HG03575 (cell line): ENCODE results near the gene FRYL.
"Not testable (repeated sequence)": the region's sequence is repeated elsewhere in the genome, so short reads cannot be mapped to it uniquely, and the experiment has no call there.

ENCODE experiments used
- ATAC-seq: cut with Tn5 transposase; IDR thresholded peaks from one replicate; pipeline ENCODE4 v1.9.1; 2021; ENCODE audit not compliant: unreplicated experiment, insufficient number of reproducible peaks, low FRiP score; ENCODE audit errors: extremely low read depth

Gene FRYL

DNA sequence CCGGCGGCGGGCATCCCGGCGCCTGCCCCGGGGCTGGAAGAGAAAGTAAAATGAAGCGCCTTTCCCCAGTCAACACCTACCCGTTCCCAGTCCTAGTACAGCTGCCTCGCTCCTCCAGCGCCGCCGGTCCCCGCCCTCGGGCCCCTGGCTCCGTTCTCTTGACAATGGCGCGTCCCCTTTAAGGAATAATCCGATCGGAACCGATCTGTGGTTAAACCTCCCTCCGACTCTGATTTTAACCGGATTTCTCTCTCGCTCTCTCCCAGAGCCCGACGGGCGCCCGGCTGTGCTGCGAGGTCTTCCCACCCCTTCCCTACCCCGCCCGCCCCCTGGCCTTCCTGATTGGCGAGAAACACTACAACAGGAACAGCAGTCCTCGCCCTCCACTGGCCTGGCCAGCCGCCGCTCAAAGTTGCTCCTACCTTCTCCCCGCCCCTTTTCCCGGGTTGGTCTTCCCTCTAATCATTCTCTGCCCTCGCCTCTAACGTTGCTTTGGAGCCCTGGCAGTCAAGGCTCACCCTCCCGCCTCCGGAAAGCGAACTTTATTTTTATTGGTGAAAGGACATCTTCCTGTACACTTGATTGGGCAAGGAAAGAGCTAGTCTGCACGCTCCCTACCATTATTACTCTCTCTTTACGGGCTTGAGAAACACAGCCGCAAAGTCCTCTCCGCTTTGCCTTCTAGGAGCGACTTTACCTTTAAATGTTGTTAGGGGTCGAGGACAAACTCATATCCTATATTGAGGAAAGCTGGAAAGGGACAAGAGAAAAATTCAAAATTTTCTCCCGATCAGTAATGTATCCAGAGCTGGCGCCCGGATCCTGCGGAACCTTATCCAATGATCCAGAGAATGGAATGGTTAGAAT, at the start of gene FRYL:
Gene FRYL (minus strand): TSS at position 282 of the 867 bp plus-strand sequence. CDS start 145,869 bp downstream, outside the sequence.
- ATAC-seq: peak; percentile 89

DNA sequence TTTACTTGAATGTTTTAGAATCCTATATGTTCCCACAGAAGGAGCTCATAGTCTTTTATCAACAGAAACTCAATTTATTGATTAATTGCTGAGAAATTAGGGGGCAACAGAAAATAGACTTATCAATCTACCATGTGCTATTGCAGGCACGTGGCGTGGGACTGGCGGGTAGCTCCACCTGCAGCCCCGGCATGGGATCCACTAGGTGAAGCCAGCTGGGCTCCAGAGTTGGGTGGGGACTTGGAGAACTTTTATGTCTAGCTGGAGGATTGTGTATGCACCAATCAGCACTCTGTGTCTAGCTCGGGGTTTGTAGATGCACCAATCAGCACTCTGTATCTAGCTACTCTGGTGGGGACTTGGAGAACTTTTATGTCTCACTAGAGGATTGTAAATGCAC, 47.5 kb upstream of the FRYL start:
- no peak for ATAC-seq

DNA sequence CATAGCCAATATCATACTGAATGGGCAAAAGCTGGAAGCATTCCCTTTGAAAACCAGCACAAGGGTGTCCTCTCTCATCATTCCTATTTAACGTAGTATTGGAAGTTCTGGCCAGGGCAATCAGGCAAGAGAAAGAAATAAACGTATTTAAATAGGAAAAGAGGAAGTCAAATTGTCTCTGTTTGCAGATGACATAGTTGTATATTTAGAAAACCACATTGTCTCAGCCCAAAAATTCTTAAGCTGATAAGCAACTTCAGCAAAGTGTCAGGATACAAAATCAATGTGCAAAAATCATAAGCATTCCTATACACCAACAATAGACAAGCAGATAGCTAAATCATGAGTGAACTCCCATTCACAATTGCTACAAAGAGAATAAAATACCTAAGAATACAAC, 41.4 kb upstream of the FRYL start:
- not testable (repeated sequence) for ATAC-seq

DNA sequence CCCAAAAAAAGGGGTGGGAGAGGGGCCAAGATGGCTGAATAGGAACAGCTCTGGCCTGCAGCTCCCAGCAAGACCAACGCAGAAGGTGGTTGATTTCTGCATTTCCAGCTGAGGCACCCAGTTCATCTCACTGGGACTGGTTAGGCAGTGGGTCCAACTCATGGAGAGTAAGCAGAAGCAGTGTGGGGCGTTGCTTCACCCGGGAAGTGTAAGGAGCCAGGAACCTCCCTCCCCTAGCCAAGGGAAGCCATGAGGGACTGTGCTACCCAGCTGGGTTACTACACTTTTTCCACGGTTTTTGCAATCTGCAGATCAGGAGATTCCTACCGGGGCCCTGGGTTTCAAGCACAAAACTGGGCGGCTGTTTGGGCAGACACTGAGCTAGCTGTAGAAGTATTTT, 36.9 kb upstream of the FRYL start:
- no peak for ATAC-seq

DNA sequence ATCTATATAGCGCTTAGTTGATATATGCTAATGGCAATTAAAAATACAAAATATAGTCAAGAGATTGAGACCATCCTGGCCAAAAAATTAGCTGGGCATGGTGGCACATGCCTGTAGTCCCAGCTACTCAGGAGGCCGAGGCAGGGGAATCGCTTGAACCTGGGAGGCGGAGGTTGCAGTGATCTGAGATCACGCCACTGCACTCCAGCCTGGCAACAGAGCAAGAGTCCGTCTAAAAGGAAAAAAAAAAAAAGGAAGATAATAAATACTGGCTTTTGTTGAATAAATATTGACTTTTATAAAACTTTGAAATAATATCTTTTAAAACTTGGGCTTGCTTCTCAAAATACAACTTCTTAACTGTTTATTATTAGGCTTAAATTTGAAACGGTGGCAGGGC, 36.2 kb upstream of the FRYL start:
- ATAC-seq: not testable (repeated sequence)

DNA sequence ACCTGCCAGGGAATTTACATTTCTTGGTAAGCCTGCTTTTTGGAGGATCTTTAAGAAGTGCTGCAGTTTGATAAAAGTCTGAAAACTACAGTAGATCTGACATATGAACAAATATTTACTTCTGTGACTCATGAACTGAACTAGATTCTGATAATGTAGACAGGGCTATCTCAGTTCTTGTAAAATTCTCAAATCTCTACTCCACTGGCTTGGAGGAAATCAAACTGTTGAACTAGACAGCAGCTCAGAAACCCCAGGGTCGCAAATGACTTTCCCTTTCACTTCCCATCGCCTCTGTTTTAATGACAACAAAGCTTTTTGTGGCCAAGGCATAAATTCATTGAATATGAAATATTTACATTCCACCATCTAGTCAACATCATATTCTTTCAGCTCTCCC, 35.4 kb upstream of the FRYL start:
- ATAC-seq: no peak

DNA sequence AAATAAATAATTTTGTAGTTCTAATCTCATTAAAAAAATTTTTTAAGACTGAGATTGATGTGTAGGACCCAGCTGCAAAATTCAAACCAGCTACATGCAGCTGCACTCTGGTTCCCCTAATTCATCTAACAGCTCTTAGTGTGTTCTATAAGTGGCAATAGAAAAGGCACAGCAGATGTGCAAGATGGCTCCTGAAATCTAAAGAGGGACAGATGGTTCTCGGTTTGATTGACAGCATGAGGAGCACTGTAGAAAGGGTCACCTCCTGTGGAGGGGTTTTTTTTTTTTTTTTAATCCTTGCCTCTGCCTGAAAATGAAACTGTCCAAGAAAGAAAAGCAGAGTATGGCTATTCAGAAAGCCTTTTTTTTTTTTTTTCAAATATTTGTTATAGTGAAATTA, 33.9 kb upstream of the FRYL start:
- peak; percentile 61 for ATAC-seq

DNA sequence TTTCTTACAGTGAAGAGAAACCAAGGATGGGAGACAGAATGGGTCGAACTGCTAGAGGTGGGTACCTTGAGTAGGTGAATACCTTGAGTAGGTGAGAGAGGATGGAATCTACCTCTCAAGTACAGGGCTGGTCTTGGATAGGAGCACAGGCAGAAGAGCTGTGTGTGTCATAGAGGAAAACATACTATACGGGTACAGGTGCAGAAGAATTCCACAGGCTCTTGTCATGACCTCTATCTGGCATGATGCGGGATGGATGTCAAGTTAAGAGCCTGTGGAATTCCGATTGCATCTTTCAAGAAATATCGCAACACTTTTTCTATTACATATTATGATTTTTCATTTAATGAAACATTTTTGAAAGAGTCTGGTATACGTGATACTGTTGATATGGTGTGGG, 32.8 kb upstream of the FRYL start:
- no peak for ATAC-seq

DNA sequence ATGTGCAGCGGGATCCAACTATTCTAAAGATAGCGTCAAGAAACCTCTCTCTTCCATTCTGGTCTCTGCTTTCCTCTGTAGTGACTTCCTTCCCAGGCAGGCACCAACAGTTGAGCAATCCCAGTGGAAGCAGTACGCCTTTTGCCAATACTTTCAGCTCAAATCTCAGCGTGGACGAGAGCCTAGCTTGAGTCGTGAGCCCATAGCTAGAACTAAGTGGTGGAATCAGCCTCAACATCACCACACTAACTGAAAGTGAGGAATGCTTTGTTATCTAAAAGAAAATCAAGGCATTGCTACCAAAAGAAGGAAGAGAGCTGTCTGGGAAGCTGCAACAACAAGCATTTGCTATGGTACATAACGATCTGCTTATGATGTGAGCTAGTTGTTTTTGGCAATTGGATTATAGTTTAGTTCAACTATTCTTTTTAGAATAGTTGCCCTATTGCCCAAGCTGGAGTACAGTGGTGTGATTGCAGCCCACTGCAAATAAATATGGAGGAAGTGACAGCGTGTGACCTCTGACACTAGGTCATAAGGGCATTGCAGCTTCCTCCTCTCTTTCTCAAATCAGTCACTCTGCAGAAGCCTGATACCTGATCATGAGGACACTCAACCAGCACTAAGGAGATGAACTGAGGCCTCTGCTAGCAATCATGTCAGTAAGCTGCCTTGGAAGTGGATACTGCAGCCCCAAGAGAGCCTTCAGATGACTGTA, 24.7 kb upstream of the FRYL start:
- ATAC-seq: no peak

DNA sequence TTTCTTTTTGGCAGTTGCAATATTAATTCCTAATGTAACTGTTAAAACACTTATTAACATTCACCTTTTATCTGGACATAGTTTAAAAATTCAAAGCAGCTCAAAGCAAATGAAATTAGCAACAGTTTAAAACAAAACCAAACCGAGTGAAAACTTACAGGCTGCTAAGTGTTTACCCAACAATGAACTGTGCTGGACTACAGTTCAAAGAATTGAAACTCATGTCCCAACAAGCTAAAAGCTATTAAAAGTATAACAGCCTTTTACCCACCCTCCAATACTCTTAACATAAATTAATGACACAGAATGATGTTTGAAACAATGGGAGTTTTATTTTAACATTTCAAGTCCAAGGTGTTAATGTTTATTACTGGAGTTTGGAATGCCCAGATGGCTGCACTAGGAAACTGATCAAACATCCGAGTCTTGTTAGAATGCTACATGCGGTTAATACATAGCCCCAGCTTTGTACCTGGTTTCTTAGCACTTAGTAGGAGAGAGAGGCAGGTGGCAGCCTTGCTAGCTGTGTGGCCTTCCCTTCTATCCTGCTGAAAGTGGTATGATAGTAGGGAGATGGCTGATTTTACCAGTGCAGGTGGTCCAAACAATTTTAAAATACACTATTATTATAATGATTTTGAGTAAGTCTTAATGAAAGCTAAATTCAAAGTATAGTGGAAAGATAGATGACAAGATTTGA, 21.1 kb upstream of the FRYL start:
- ATAC-seq: no peak

DNA sequence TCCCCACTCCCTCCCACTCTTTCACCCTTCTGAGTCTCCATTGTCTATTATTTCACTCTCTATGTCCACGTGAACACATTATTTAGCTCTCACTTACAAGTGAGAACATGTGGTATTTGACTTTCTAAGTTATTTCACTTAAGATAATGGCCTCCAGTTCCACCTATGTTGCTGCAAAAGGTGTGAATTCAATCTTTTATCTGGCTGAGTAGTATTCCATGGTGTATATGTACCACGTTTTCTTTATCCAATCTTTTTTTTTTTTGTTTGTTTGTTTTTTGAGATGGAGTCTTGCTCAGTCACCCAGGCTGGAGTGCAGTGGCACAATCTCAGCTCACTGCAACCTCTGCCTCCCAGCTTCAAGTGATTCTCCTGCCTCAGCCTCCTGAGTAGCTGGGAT, 20.1 kb upstream of the FRYL start:
- ATAC-seq: not testable (repeated sequence)

DNA sequence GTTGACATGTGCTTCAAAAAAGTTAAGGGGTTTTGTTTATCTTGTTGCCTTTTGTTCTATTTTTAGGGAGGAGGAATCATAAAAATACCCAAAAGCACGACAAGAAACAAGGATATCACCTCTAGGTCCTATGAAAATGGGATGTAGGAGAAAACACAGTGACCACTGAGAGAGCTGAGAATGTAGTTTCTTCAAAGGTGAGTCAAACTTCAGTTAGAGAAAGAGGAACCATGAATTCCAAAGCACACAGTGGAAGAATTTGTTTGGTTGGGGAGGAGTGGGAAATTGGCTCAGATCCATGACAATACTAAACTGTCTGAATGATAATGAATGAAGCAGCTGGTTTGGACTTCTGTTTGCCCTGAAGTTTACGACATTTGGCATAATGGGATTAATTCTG, 19.1 kb upstream of the FRYL start:
- no peak for ATAC-seq

DNA sequence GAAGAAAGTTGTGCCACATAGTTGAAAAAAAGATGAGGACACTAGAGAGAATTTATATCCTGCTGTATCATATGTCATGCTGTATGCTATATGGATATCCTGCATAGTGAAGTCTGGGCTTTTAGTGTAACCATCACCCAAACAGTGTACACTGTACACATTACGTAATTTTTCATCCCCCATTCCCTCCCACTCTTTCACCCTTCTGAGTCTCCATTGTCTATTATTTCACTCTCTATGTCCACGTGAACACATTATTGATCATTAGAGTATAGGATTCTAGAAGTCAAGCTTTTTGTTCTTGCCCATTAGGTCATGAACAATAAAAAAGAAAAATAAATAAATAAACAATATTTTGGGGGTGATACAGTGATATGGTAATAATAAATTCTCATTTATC, 18.0 kb upstream of the FRYL start:
- ATAC-seq: no peak

DNA sequence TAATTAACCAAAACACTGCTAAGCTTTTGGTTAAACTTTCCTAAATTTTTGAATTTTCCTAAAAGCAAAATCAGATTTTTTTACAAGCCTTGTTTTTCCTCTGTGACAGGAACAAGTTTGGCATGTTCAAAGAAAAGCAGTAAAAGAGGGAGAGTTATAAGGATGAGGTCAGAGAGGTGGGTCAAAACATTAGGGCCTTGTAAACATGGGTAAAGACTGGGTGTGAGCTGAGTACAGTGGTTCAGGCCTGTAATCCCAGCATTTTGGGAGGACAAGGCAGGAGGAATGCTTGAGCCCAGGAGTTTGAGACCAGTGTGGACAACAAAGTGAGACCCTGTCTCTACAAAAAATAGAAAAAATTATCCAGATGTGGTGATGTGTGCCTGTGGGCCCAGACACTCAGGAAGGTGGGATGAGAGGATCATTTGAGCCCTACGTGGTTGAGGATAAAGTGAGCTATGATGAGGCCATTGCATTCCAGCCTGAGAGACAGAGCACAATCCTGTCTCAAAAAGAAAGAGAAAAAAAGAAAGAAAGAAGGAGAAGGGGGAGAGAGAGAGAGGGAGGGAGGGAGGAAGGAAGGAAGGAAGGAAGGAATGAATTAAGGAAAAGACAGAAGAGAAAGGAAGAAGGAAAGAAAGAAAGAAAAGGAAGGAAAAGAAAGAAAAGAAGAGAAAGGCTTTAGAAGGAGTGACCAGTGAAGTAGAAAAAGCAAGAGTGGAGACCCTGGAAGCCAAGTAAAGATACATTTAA, 17.0 kb upstream of the FRYL start:
- no peak for ATAC-seq

DNA sequence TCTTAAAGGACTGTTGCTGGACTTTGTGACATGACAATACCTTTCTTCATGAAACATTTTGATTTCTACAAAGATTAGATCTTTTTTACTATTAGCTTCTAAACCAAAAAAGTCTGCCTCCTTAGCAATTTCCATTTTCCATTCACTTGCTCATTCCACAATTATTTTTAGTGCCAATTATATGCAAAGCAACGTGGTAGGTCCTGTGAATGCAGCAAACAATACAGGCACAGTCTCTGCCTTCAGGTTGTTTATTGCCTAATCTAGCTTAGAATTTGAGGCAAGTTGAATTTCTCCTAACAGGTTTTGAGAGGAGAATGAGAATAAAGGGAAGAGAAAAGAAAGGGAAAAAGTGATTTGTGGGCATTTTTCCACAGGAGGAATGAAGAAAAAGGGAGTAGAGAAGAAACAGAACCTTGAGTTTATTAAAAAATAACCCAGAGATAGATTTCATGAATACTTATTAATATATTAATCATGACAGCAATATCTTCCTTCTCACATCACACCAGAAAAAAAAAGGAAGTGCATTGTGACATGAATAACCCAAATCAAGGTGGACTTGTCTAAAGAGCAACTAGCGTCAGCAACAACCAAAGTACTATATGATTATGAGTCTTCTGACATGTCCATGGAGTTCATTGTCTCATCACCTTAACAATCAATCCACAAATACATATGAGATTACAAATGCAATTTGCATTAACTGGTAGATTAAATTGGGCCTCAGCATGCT, 16.3 kb upstream of the FRYL start:
- ATAC-seq: no peak

DNA sequence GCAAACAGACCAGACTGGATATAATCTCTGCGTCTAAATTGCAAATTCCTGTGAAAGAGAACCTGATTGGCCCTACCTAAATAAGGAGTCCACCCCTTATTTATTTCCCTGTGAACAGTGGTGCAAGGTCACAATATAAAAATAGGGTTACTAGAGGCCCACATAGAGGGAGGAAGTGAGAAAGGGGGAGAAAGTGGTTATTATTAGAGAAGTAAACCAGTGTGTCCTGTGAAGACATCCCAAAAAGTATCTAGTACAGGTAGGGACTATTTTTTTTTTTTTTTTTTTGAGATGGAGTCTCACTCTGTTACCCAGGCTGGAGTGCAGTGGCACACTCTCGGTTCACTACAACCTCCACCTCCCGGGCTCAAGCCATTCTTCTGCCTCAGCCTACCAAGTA, 15.0 kb upstream of the FRYL start:
- ATAC-seq: no peak

DNA sequence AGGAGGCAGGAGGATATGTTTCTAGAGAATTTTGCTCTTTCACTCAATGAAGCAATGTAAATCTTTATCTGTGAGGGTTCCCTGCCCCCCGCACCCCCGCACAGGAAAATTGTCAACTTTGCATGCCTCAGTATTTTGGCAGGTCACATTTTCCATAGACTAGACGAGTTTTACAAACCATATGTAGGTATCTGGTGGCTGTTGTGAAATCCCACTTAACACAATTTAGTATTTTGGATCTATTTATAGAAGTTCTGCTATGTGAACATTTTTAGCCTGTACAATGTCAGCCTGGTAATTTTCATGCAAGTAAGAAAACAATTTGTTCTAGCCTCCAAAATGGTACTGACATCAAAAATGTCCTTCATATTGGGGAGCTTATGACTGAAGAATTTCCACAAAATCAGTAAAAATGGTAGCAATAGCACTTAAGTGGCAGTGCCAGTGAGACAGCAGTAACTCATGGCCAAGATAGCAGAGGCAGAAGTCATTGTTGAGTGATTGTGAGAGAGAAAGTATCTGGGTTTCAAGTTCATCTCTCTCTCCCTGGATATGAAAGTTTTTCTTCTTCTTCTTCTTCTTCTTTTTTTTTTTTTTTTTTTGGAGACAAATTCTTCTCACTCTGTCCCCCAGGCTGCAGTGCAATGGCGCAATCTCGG, 12.4 kb upstream of the FRYL start:
- no peak for ATAC-seq

DNA sequence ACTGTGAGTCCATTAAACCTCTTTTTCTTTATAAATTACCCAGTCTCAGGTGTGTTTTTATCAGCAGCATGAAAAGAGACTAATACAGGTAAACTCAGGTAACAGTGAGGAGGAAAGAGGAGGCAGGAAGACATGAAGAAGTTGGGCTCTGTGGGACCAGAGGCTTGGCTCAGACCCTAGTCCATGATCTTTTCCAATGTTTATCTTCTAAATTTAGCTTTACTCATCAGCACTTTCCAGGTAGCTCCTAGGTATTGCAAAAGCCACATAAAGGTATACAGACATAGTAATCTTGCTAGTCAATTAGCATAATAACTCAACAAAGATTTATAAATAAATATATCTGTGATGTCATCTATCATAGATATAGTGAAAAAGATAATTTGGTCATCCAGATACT, 11.2 kb upstream of the FRYL start:
- no peak for ATAC-seq
